Smooth muscle cell of the umbilical artery (primary cell): ENCODE data around the gene PGAP6. TPM values are rescaled to one million over a fixed set of nuclear protein-coding genes. Genes with fewer than 3 reads are reported as not detected.

ENCODE experiments used
- total RNA-seq: library from RNA; depleted of rRNA; stranded (reverse); fragments of >200 nt; gene quantifications from 2 replicates; pipeline ENCODE4 v1.2.3, GENCODE V29; 2014

PGAP6 gene, protein sequence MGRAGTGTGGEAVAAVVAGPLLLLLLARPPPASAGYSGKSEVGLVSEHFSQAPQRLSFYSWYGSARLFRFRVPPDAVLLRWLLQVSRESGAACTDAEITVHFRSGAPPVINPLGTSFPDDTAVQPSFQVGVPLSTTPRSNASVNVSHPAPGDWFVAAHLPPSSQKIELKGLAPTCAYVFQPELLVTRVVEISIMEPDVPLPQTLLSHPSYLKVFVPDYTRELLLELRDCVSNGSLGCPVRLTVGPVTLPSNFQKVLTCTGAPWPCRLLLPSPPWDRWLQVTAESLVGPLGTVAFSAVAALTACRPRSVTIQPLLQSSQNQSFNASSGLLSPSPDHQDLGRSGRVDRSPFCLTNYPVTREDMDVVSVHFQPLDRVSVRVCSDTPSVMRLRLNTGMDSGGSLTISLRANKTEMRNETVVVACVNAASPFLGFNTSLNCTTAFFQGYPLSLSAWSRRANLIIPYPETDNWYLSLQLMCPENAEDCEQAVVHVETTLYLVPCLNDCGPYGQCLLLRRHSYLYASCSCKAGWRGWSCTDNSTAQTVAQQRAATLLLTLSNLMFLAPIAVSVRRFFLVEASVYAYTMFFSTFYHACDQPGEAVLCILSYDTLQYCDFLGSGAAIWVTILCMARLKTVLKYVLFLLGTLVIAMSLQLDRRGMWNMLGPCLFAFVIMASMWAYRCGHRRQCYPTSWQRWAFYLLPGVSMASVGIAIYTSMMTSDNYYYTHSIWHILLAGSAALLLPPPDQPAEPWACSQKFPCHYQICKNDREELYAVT
- total RNA-seq = 59.7 and 107 TPM in 2 replicates

DNA sequence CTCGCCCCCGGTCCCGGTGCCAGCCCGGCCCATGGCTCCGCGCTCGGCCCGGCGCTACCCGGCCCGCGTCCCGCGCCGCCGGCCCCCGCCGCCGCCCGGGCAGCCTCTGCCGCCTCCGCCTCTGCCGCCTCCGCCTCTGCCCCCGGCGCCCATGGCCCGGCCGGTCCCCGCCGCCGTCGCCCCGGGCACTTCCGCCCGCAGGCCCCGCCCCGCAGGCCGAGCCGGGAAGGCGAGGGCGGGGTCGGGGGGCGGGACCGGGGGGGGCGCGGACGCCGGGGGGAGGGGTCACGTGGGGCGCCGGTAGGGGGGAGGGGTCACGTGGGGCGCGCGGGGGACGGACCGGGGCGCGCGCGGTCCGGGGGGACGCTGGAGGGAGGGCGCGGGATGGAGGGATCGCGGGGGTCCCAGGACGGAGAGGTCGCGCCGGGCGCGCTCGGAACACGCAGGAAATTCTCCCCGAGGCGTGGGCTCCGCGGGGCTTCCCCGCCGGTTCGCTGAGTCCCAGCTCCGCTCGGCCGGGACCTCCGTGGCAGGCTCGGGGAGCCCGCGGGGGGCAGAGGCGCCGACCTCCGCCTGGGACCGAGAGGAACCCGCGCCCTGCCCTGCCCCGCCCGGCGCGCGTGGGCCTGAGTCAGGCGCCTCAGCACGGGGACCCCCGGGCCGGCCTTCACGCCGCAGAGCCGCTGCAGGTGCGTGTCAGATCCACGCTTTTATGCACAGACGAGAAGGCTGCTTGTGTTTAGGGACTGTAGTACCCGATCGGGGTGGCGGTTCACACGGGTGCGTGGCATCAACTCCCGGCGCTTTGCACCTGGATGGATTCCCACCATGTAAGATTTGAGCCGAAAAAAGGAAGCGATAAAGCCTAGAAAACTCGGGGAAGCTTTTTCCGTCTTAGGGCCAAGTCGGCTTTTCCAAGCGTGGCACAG is at the start of gene PGAP6:
Gene PGAP6, minus strand, starts transcription at position 190 of the 929 bp plus-strand sequence. Its CDS starts 157 bp downstream, at position 33.

DNA sequence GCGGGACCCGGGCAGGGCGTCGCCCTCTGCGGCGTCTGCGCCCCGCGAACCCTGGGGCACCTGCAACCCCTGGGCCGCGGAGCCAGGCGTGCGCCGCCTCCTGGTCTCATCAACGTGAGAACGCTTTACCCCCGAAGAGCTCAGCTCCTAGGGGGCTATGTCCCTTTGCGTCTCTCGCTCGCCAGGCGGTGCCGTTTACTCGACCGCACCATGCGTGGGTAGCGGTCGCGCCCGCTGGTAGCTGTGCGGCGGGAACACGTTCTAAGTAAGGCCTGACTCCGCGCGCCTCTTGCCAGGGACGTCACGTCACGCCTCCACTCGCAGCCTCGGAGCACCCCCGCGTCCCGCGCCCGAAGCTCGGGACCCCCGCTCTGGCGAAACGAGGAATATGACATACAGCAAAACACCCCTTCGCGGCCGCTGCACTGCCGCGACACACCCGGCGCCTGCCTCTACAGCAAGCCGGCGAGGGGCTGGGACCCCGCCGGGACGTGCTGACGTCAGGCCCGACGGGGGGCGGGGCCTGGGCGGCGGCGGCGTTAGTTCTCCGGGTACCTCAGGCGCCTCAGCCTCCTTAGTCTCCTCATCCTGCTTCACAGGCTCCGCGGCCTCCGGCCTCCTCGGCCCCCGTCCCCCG is 43.4 kb upstream of the PGAP6 start, which contains the start of gene RAB11FIP3:
Gene RAB11FIP3, plus strand, starts transcription at position 568 of the 637 bp plus-strand sequence. CDS start 358 bp downstream, outside the sequence.

DNA sequence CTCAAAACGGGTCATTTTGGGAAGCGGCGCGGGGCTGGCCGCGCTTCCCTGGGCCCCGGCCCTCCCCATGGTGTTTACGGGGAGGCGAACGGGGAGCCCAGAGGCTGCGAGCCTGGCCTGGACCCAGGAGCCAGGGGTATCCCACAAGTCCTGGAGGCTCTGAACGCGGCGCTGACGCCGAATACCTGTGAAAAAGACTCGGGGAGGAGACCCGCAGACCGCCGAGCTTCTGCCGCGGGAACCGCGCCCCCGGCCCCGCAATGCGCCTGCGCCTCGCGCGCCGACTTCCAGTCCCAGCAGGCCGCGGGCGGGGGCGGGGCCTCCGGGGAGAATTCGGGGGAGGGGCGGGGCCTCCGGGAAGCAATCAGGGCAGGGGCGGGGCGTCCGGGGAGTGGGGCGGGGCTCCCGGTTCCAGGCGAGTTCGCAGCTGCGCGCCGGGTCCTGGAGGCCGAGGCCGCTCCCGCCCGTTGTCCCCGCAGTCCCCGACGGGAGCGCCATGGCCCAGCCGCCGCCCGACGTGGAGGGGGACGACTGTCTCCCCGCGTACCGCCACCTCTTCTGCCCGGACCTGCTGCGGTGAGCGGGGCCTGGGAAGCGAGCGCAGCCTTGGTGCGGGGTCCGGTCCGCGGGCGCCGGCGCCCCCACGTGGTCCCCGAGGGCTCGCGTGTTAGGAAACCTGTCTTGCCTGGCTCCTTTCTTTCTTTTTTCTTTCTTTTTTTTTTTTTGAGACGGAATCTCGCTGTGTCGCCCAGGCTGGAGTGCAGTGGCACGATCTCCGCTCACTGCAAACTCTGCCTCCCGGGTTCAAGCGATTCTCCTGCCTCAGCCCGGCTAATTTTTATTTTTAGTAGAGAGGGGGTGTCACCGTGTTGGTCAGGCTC is 19.9 kb upstream of the PGAP6 start, which contains the start of gene DECR2:
Gene DECR2, plus strand, starts transcription at position 418 of the 881 bp plus-strand sequence. Its CDS starts 79 bp downstream, at position 497.

DNA sequence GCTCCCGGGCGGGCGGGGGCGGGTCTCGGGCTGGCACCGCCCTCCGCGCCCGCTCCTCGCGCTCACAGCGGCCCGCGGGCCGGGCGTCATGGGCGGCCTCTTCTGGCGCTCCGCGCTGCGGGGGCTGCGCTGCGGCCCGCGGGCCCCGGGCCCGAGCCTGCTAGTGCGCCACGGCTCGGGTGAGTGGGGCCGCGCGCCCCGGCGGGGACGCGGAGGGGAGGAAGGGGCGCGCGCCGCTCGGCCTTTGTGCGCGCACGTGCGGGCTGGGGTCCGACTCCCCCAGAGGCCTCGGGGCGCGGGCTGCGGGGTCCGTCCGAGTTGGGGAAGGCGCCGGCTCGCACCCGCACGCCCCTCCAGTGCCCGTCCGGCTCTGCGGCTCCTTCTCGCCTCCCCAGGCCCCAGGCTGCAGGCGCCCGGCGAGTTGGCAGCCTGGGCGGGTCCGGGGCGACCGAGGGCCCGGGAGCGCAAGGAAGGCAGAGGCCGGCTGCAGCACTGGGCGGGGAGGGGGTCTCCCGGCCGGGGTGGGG is 15.4 kb upstream of the PGAP6 start, which contains the start of gene NME4:
Gene NME4, plus strand, starts transcription at position 65 of the 527 bp plus-strand sequence. Its CDS starts 24 bp downstream, at position 89.

DNA sequence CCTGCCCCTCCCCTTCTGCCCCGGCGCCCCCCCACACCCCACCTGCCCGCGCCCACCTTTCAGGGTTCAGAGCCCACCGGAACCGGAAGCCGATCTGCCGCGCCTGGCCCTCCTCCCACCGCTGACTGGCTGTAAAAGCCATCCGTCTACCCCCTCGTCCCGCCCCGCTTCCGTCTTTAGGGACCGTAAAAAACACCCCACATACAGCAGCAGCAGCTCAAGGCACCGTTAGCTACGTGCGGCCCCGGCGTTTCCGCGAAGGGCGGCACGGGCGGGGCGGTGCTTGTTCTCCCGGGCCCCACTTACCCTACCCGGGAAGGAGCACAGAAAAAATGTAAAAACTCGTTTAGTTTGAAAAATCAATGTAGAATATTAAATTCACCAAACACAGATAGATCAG is 11.3 kb downstream of the PGAP6 start, which contains the start of gene MRPL28:
Gene MRPL28, minus strand, starts transcription at position 96 of the 400 bp plus-strand sequence. CDS start 320 bp downstream, outside the sequence.

DNA sequence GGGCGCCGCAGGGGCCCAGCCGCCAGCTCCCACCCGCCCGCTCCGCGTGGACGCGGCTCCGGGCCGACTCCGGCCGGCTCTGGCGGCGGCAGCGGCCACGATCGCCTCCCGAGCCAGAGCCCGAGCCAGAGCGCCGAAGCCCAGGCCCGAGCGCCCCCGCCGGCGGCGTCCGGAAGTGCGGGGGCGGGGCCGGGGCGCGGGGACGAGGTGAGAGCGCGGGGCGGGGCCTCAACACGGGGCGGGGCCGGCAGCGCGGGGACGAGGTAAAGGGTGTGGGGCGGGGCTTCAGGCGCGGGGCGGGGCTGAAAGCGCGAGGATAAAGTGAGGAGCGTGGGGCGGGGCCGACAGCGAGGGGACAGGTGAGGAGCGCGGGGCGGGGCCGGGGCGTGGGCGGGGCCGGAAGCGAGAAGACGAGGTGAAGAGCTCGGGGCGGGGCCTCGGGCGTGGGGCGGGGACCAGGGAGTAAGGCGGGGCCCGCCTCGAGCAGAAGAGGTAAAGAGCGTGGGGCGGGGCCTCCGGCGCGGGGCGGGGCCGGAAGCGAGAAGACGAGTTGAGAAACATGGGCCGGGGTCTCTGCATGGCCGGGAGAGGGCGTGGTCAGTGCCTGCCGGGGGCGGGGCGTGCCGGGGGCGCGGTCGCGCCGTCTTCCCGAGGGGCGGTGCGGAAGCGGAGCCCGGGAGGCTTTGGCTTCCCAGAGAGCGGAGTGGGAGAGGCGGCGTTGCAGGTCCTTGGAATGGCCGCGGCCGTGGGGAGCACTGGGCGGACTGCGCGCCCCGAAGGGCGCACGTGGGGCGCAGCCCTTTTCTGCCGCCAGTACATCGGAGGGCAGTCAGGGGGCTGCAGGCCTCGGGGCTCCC is 29.0 kb downstream of the PGAP6 start, which contains the start of gene AXIN1:
Gene AXIN1, minus strand, starts transcription at position 177 of the 857 bp plus-strand sequence. CDS start 5,698 bp downstream, outside the sequence.

Other genes starting within 250 kb of the PGAP6 start
- gene NPRL3, start 243.3 kb downstream of the PGAP6 start, total RNA-seq = 10.1 and 17.8 TPM in 2 replicates
- gene HBZ, start 229.3 kb downstream of the PGAP6 start, total RNA-seq = not detected in 2 replicates
- gene HBM, start 216.0 kb downstream of the PGAP6 start, total RNA-seq = not detected in 2 replicates
- gene HBA2, start 209.1 kb downstream of the PGAP6 start, total RNA-seq = not detected in 2 replicates
- not detected in 2 replicates for gene HBA1, start 205.3 kb downstream of the PGAP6 start, total RNA-seq
- gene HBQ1, start 201.5 kb downstream of the PGAP6 start, total RNA-seq = not detected in 2 replicates
- 43.9 and 44.2 TPM in 2 replicates for gene LUC7L, start 152.5 kb downstream of the PGAP6 start, total RNA-seq
- 122 and 156 TPM in 2 replicates for gene FAM234A, start 147.2 kb downstream of the PGAP6 start, total RNA-seq
- 1.8 and 2.4 TPM in 2 replicates for gene RGS11, start 106.0 kb downstream of the PGAP6 start, total RNA-seq
- gene ARHGDIG, start 101.4 kb downstream of the PGAP6 start, total RNA-seq = 0.28 and 1.5 TPM in 2 replicates
- gene PDIA2, start 98.8 kb downstream of the PGAP6 start, total RNA-seq = 0.51 and 2.4 TPM in 2 replicates
- 16.6 and 30.8 TPM in 2 replicates for gene AXIN1, start 29.3 kb downstream of the PGAP6 start, total RNA-seq
- 51.7 and 69.3 TPM in 2 replicates for gene MRPL28, start 11.4 kb downstream of the PGAP6 start, total RNA-seq
- gene NME4, start 15.2 kb upstream of the PGAP6 start, total RNA-seq = 63.2 and 80.6 TPM in 2 replicates
- 7.1 and 11.8 TPM in 2 replicates for gene DECR2, start 19.9 kb upstream of the PGAP6 start, total RNA-seq
- gene RAB11FIP3, start 43.7 kb upstream of the PGAP6 start, total RNA-seq = 18.7 and 32.6 TPM in 2 replicates
- gene CAPN15, start 145.7 kb upstream of the PGAP6 start, total RNA-seq = 26.7 and 52.6 TPM in 2 replicates
- not detected in 2 replicates for gene PRR35, start 178.4 kb upstream of the PGAP6 start, total RNA-seq
- gene NHLRC4, start 185.0 kb upstream of the PGAP6 start, total RNA-seq = 0.97 and 1.5 TPM in 2 replicates
- gene PIGQ, start 188.0 kb upstream of the PGAP6 start, total RNA-seq = 25.8 and 26.2 TPM in 2 replicates
- gene RAB40C, start 208.1 kb upstream of the PGAP6 start, total RNA-seq = 11.3 and 15.8 TPM in 2 replicates
- gene WFIKKN1, start 249.0 kb upstream of the PGAP6 start, total RNA-seq = under 0.01 and 0.46 TPM in 2 replicates